Smooth muscle cell (in vitro differentiated cells): ENCODE results near the gene MFN2. TPM values are rescaled to one million over a fixed set of nuclear protein-coding genes. Genes with fewer than 3 reads are reported as not detected.

ENCODE experiments used
- DNase-seq: peaks from one replicate; lab custom pipeline; 2025; ENCODE audit not compliant: unreplicated experiment; lab: John Stamatoyannopoulos, UW
- H2AFZ ChIP-seq: fragments of 200-600 bp; sonication (generic); 2 replicates; pipeline ENCODE4 v1.6.0; 2016; ENCODE audit warnings: antibody characterized with exemption, low read depth, mild to moderate bottlenecking
- H3F3A ChIP-seq: fragments of 200-600 bp; sonication (generic); 2 replicates; pipeline ENCODE4 v1.6.0; 2017; ENCODE audit warnings: antibody characterized with exemption, low read depth
- H3K27ac ChIP-seq: fragments of 200-600 bp; sonication (generic); 2 replicates; pipeline ENCODE4 v1.5.1; 2016; ENCODE audit warnings: low read depth, mild to moderate bottlenecking
- H3K27me3 ChIP-seq: fragments of 200-600 bp; sonication (generic); 2 replicates; pipeline ENCODE4 v1.6.1; 2016; ENCODE audit warnings: low read depth, mild to moderate bottlenecking
- H3K36me3 ChIP-seq: fragments of 200-600 bp; sonication (generic); 2 replicates; pipeline ENCODE4 v1.5.1; 2016; ENCODE audit warnings: low read depth
- H3K4me1 ChIP-seq: fragments of 200-600 bp; sonication (generic); 2 replicates; pipeline ENCODE4 v1.5.1; 2016; ENCODE audit warnings: low read depth
- H3K4me2 ChIP-seq: fragments of 200-600 bp; sonication (generic); 2 replicates; pipeline ENCODE4 v1.6.0; 2016; ENCODE audit warnings: mild to moderate bottlenecking
- H3K4me3 ChIP-seq: fragments of 200-600 bp; sonication (generic); 2 replicates; pipeline ENCODE4 v1.5.1; 2016; ENCODE audit warnings: mild to moderate bottlenecking
- H3K79me2 ChIP-seq: fragments of 200-600 bp; sonication (generic); 2 replicates; pipeline ENCODE4 v1.6.0; 2016; ENCODE audit warnings: low read depth, mild to moderate bottlenecking
- H3K9ac ChIP-seq: fragments of 200-600 bp; sonication (generic); 2 replicates; pipeline ENCODE4 v1.6.0; 2016; ENCODE audit warnings: low read depth
- H3K9me3 ChIP-seq: fragments of 200-600 bp; sonication (generic); replicated peaks from 2 replicates; pipeline ENCODE4 v1.5.1; 2016; ENCODE audit warnings: low read depth
- H4K20me1 ChIP-seq: fragments of 200-600 bp; sonication (generic); 2 replicates; pipeline ENCODE4 v1.6.0; 2016; ENCODE audit warnings: low read depth
- WGBS: methylation state at CpG from one replicate; pipeline ENCODE4 v1.1.7; 2016; ENCODE audit warnings: low lambda C conversion rate; 5-methylcytosine and 5-hydroxymethylcytosine counted together
- polyA plus RNA-seq: library from polyadenylated mRNA; unstranded; fragments of >200 nt; fragmentation: Nextera tagmentation; extraction: Ambion mirVana; gene quantifications from 2 replicates; pipeline ENCODE4 v1.2.1, GENCODE V29; 2016
- total RNA-seq: library from RNA; depleted of rRNA; stranded (reverse); fragments of >200 nt; gene quantifications from 2 replicates; pipeline ENCODE4 v1.2.3, GENCODE V29; 2014
- TF ChIP-seq, protein P1 (sequence below): fragments of 200-600 bp; sonication (generic); IDR thresholded peaks from 2 replicates; pipeline ENCODE4 v1.5.1; 2017; ENCODE audit warnings: borderline replicate concordance, mild to moderate bottlenecking, antibody characterized with exemption; ENCODE audit not compliant: insufficient read depth, poor library complexity, severe bottlenecking

MFN2 gene
- total and polyA plus RNA-seq, 2 experiments from 2014 or later = 30.0 to 39.7 TPM

DNA sequence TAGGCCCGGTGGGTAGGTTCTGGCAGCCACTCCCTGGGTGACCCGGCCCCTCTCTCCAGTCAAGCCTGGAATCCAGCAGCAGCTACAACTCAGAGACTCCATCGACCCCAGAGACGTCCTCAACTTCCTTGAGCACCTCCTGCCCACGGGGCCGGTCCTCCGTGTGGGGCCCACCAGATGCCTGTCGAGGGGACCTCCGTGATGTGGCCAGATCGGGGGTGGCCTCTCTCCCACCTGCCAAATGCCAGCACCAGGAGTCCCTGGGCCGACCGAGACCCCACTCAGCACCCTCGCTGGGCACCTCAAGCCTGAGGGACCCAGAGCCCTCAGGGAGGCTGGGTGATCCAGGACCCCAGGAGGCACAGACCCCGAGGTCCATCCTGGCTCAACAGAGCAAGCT, 41.8 kb downstream of the MFN2 start:
- 94% methylated on average over 10 of the region's 14 CpGs for WGBS
- H3K79me2 ChIP-seq = peaks cover 30% of the 10 kb centered on the region
- H3K27ac ChIP-seq = no peak overlapping the region
- H4K20me1 ChIP-seq = no peaks in the 10 kb centered on the region
- H3K36me3 ChIP-seq = no peaks in the 10 kb centered on the region
- TF ChIP-seq, protein P1, sequence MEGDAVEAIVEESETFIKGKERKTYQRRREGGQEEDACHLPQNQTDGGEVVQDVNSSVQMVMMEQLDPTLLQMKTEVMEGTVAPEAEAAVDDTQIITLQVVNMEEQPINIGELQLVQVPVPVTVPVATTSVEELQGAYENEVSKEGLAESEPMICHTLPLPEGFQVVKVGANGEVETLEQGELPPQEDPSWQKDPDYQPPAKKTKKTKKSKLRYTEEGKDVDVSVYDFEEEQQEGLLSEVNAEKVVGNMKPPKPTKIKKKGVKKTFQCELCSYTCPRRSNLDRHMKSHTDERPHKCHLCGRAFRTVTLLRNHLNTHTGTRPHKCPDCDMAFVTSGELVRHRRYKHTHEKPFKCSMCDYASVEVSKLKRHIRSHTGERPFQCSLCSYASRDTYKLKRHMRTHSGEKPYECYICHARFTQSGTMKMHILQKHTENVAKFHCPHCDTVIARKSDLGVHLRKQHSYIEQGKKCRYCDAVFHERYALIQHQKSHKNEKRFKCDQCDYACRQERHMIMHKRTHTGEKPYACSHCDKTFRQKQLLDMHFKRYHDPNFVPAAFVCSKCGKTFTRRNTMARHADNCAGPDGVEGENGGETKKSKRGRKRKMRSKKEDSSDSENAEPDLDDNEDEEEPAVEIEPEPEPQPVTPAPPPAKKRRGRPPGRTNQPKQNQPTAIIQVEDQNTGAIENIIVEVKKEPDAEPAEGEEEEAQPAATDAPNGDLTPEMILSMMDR = no peak
- H2AFZ ChIP-seq = no peak overlapping the region
- no peaks in the 10 kb centered on the region for H3F3A ChIP-seq
- no peaks in the 10 kb centered on the region for H3K27me3 ChIP-seq
- no peak overlapping the region for H3K4me3 ChIP-seq
- no peak overlapping the region for H3K4me2 ChIP-seq
- DNase-seq = no peak
- no peaks in the 10 kb centered on the region for H3K4me1 ChIP-seq
- no peaks in the 10 kb centered on the region for H3K9me3 ChIP-seq
- H3K9ac ChIP-seq = no peak overlapping the region

DNA sequence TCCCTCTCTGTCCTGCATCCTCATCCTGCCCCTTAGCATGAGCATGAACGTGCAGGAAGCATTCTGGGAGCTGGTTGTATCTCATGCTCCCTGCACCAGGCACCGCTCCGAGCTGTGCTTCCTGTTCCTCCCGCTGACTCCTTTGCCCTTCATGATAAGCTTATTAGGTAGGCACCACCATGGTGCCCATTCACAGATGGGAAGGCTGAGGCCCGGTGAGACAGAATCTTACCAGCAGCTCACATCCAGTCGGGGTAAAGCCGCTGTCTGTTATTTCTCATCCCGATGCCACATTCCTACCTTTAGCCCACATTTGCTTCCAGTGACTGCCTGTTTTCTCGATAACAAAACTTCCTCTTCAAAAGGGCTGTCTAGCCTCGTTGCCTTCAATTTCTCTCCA, 46.3 kb downstream of the MFN2 start:
- Histone ChIP-seq H3K27me3 (no peaks in the 10 kb centered on the region), H3K27ac (no peak overlapping the region), H3K79me2 (peaks cover 11% of the 10 kb centered on the region), H3K9me3 (no peaks in the 10 kb centered on the region), H3F3A (no peaks in the 10 kb centered on the region), H3K4me1 (no peaks in the 10 kb centered on the region), H2AFZ (no peak overlapping the region), H4K20me1 (no peaks in the 10 kb centered on the region), H3K9ac (no peak overlapping the region), H3K4me3 (no peak overlapping the region), H3K36me3 (no peaks in the 10 kb centered on the region), H3K4me2 (no peak overlapping the region)
- 99% methylated on average over 10 of the region's 10 CpGs for WGBS
- DNase-seq = no peak
- TF ChIP-seq, protein P1 = no peak

DNA sequence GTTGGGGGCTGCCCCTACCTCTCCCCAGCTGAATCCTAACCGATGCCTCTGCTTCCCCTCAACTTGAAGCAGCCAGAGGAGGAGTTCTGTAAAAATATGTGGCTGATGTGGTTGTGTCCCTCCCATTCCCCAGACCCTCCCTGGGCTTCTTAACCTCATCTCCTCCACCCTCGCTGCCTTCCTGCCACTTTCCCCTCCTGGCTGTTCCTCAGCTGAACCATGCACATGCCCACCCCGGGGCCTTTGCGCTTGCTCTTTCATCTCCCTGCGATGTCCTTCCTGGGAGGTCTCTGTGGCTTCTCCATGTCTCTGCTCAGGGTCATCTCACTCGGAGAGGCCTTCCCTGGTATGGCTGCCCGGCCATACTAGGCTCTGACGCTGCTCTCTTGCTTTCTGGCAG, 48.0 kb downstream of the MFN2 start:
- no peak overlapping the region for H3K9ac ChIP-seq
- WGBS = 96% methylated on average over 8 of the region's 8 CpGs
- no peak for DNase-seq
- TF ChIP-seq, protein P1 = no peak
- no peaks in the 10 kb centered on the region for H4K20me1 ChIP-seq
- no peak overlapping the region for H3K4me3 ChIP-seq
- no peaks in the 10 kb centered on the region for H3K27me3 ChIP-seq
- peaks cover 7% of the 10 kb centered on the region for H3K79me2 ChIP-seq
- no peak overlapping the region for H2AFZ ChIP-seq
- no peaks in the 10 kb centered on the region for H3K4me1 ChIP-seq
- H3K27ac ChIP-seq = no peak overlapping the region
- H3K36me3 ChIP-seq = no peaks in the 10 kb centered on the region
- no peak overlapping the region for H3K4me2 ChIP-seq
- H3F3A ChIP-seq = peaks cover 6% of the 10 kb centered on the region
- H3K9me3 ChIP-seq = no peaks in the 10 kb centered on the region

DNA sequence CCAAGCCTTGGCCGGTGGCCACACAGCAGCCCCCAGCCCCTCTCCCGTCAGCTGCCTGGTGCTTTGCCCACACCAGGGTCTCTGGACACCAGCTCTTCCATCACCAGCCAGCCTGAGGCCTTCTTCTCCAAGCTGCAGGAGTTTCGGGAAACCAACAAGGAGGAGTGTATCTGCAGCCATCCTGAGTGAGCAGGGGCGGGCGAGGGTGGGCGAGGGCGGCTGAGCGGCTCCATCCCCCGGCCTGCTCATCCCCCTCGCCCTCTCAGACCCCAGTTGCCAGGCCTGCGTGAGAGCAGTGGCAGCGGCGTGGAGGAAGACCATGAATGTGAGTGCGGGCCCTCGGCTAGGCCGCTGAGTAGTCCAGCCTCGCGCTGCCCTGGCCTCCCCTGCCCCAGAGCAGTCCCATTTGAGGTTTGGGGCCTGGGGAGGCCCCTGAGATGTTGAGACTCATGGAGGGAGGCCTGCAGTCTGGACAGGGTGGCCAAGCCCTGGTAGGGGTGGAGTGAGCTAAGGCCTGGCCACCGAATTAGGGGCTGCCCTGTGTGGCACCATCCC, 48.8 kb downstream of the MFN2 start:
- DNase-seq = no peak
- Histone ChIP-seq H3K27me3 (no peaks in the 10 kb centered on the region), H3K9me3 (no peaks in the 10 kb centered on the region), H2AFZ (no peak overlapping the region), H3F3A (peaks cover 6% of the 10 kb centered on the region), H3K4me2 (no peak overlapping the region), H4K20me1 (no peaks in the 10 kb centered on the region), H3K36me3 (no peaks in the 10 kb centered on the region), H3K79me2 (peaks cover under 1% of the 10 kb centered on the region), H3K4me3 (no peak overlapping the region), H3K4me1 (no peaks in the 10 kb centered on the region), H3K9ac (no peak overlapping the region), H3K27ac (no peak overlapping the region)
- TF ChIP-seq, protein P1 = no peak
- 94% methylated on average over 19 of the region's 19 CpGs for WGBS
